OCI-LY1 (cell line): ENCODE measurements around the gene RFPL1.

ENCODE experiments used
- EZH2 ChIP-seq: fragments of 200-600 bp; sonication (generic), shearing (Covaris generic); IDR thresholded peaks from 2 replicates; pipeline ENCODE4 v1.8.0; 2017; ENCODE audit warnings: borderline replicate concordance, mixed run types, mild to moderate bottlenecking, antibody characterized with exemption, low read length, moderate library complexity, mixed read lengths
- TF ChIP-seq, protein P1 (sequence below): fragments of 200-600 bp; sonication (generic), shearing (Covaris generic); IDR thresholded peaks from 2 replicates; pipeline ENCODE4 v1.5.1; 2017; ENCODE audit warnings: mild to moderate bottlenecking, antibody characterized with exemption, low read length, moderate library complexity, mixed read lengths

DNA sequence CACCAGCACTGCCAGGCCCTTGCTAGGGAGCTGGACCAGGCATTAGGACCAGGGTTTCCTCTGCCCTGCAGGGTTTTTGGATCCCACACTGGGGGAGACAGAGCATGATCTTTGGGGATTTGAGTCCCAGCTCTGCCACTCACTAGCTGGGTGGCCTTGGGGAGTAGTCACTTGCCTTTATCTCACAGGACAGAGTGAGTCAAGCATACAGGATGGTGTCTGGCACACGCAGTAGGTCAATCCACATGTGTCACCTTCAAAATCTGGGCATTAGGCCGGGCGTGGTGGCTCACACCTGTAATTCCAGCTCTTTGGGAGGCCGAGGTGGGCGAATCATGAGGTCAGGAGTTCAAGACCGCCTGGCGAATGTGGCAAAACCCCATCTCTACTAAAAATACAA lies 44.3 kb downstream of the RFPL1 start:
- TF ChIP-seq, protein P1, sequence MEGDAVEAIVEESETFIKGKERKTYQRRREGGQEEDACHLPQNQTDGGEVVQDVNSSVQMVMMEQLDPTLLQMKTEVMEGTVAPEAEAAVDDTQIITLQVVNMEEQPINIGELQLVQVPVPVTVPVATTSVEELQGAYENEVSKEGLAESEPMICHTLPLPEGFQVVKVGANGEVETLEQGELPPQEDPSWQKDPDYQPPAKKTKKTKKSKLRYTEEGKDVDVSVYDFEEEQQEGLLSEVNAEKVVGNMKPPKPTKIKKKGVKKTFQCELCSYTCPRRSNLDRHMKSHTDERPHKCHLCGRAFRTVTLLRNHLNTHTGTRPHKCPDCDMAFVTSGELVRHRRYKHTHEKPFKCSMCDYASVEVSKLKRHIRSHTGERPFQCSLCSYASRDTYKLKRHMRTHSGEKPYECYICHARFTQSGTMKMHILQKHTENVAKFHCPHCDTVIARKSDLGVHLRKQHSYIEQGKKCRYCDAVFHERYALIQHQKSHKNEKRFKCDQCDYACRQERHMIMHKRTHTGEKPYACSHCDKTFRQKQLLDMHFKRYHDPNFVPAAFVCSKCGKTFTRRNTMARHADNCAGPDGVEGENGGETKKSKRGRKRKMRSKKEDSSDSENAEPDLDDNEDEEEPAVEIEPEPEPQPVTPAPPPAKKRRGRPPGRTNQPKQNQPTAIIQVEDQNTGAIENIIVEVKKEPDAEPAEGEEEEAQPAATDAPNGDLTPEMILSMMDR: no peak
- TF ChIP-seq EZH2: no peak
